Suprapubic skin (tissue), 4 donors: ENCODE results near the gene SPOCK3. TPM values are rescaled to one million over a fixed set of nuclear protein-coding genes. Genes with fewer than 3 reads are reported as not detected.

Experiments used
- DNase-seq, 2 donors: peaks; one replicate each; pipeline ENCODE4 v3.0.0-alpha.2; 2019; ENCODE audit warnings: low spot score in 2 of 2
- H3K27ac ChIP-seq: fragments of 200-600 bp; sonication (generic); one replicate; pipeline ENCODE4 v1.5.1; 2019
- H3K27me3 ChIP-seq: fragments of 200-600 bp; sonication (generic); one replicate; pipeline ENCODE4 v1.5.1; 2019
- H3K36me3 ChIP-seq: fragments of 200-600 bp; sonication (generic); one replicate; pipeline ENCODE4 v1.5.1; 2019
- H3K4me1 ChIP-seq: fragments of 200-600 bp; sonication (generic); one replicate; pipeline ENCODE4 v1.5.1; 2019
- H3K4me3 ChIP-seq: fragments of 200-600 bp; sonication (generic); one replicate; pipeline ENCODE4 v1.5.1; 2019; ENCODE audit warnings: mild to moderate bottlenecking
- H3K9me3 ChIP-seq: fragments of 200-600 bp; sonication (generic); one replicate; pipeline ENCODE4 v1.5.1; 2019
- EP300 ChIP-seq: sonication (generic); formaldehyde crosslinking; IDR thresholded peaks from one replicate; pipeline ENCODE4 v1.6.1; 2017; ENCODE audit warnings: antibody characterized with exemption
- POLR2A ChIP-seq, 2 donors: fragments of 450-650 bp; IDR thresholded peaks; one replicate each; pipeline ENCODE4 v1.6.1; 2017; ENCODE audit warnings: antibody characterized with exemption in 2 of 2, mild to moderate bottlenecking in 2 of 2, moderate library complexity in 2 of 2
- POLR2AphosphoS5 ChIP-seq, 3 donors: sonication (generic); formaldehyde crosslinking; IDR thresholded peaks; one replicate each; pipeline ENCODE4 v1.6.1; 2017; ENCODE audit warnings: antibody characterized with exemption in 3 of 3
- WGBS: methylation state at CpG from one replicate; pipeline ENCODE4 v1.1.5; 2018; 5-methylcytosine and 5-hydroxymethylcytosine counted together
- total RNA-seq, 4 donors: library from RNA; depleted of rRNA; stranded (reverse); fragments of >200 nt; gene quantifications; one replicate each; pipeline ENCODE4 v1.1.0, GENCODE V29; 2016
- TF ChIP-seq, protein P1 (sequence below), 2 donors: fragments of 200-600 bp in 1 of 2; fragments of 450-650 bp in 1 of 2; sonication (generic) in 1 of 2; IDR thresholded peaks; one replicate each; pipeline ENCODE4 v1.5.1; 2016 to 2019; ENCODE audit warnings: antibody characterized with exemption in 2 of 2, mild to moderate bottlenecking in 1 of 2, moderate library complexity in 1 of 2

The SPOCK3 gene
- total RNA-seq, 4 donors from 2014 or later = not detected

DNA sequence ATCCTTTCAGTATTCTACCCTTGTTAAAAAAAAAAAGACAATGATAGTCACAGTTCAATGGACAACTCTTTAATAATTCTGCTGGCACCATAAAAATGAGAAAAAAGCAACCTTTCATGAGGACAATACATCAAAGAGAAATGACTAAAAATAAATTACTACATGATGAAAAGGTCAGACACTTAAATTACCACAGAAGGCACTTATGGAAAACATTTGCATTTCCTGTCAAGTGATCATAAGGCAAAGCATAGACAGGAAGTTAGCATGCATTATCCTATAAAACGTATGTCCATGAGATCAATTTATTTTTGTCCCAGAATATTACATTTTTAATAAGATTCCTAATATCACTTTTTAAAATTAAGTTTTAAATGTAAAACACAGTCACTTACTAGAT lies 303.8 kb downstream of the SPOCK3 start:
- H3K27me3 ChIP-seq = no peaks in the 10 kb centered on the region
- no peaks in the 10 kb centered on the region for H3K36me3 ChIP-seq
- H3K4me3 ChIP-seq = no peak overlapping the region
- no peaks in the 10 kb centered on the region for H3K9me3 ChIP-seq
- no peak overlapping the region for H3K27ac ChIP-seq
- no peaks in the 10 kb centered on the region for H3K4me1 ChIP-seq
- TF ChIP-seq, protein P1, sequence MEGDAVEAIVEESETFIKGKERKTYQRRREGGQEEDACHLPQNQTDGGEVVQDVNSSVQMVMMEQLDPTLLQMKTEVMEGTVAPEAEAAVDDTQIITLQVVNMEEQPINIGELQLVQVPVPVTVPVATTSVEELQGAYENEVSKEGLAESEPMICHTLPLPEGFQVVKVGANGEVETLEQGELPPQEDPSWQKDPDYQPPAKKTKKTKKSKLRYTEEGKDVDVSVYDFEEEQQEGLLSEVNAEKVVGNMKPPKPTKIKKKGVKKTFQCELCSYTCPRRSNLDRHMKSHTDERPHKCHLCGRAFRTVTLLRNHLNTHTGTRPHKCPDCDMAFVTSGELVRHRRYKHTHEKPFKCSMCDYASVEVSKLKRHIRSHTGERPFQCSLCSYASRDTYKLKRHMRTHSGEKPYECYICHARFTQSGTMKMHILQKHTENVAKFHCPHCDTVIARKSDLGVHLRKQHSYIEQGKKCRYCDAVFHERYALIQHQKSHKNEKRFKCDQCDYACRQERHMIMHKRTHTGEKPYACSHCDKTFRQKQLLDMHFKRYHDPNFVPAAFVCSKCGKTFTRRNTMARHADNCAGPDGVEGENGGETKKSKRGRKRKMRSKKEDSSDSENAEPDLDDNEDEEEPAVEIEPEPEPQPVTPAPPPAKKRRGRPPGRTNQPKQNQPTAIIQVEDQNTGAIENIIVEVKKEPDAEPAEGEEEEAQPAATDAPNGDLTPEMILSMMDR (IDR thresholded peaks at IDR 0.05) = no peak
- no peak for TF ChIP-seq EP300
- 29% methylated on average over 1 of the region's 1 CpG for WGBS
- no peak for DNase-seq

DNA sequence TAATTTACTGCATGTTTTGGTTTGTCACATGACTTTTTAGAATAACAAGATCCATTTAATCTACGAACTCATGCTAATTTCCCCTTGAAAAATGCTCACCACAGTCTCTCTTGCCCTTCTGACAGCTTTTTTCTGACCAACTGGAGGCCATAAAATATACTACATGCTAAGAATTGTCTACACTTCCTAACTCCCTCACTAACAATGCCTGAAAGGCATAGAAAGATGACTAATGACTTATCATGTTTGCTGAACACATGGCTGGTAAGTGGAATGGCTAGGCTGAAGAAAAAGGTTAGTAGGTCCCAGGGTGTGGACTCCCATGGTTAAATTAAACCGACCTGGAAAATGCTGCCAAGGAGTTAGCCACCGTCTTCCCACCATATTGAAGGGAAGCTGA lies 309.9 kb downstream of the SPOCK3 start:
- no peaks in the 10 kb centered on the region for H3K27me3 ChIP-seq
- no peaks in the 10 kb centered on the region for H3K9me3 ChIP-seq
- H3K27ac ChIP-seq = no peak overlapping the region
- TF ChIP-seq EP300 (no peak), POLR2AphosphoS5 (IDR thresholded peaks at IDR 0.05) (no peak), POLR2A (IDR thresholded peaks at IDR 0.05) (no peak)
- TF ChIP-seq, protein P1 (IDR thresholded peaks at IDR 0.05) = no peak
- WGBS = 51% methylated on average over 3 of the region's 3 CpGs
- H3K4me3 ChIP-seq = no peak overlapping the region
- no peaks in the 10 kb centered on the region for H3K4me1 ChIP-seq
- DNase-seq = no peak
- no peaks in the 10 kb centered on the region for H3K36me3 ChIP-seq

DNA sequence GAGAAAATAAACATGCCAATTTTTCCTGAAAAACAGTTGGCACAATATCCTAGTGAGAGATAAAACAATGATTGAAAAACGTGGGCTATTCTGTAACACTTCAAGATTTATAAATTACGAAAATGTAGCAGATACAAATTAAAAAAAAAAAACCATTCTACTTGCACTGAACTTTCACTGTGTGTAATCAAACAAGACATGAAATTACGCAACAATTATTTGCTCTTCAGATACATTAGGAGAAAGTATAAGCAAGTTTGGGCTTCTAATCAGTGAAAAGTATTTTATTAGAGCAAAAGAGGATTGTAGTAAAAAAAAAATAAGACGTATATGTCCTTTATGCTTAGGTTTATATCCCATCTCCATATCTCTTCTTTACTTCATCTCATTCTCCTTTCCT lies 320.4 kb downstream of the SPOCK3 start:
- Histone ChIP-seq H3K27ac (no peak overlapping the region), H3K27me3 (no peaks in the 10 kb centered on the region), H3K4me1 (no peaks in the 10 kb centered on the region), H3K9me3 (no peaks in the 10 kb centered on the region), H3K36me3 (no peaks in the 10 kb centered on the region), H3K4me3 (no peak overlapping the region)
- TF ChIP-seq POLR2A (IDR thresholded peaks at IDR 0.05) (no peak), POLR2AphosphoS5 (IDR thresholded peaks at IDR 0.05) (no peak), EP300 (no peak)
- TF ChIP-seq, protein P1 (IDR thresholded peaks at IDR 0.05) = no peak
- 65% methylated on average over 4 of the region's 4 CpGs for WGBS
- DNase-seq = no peak

DNA sequence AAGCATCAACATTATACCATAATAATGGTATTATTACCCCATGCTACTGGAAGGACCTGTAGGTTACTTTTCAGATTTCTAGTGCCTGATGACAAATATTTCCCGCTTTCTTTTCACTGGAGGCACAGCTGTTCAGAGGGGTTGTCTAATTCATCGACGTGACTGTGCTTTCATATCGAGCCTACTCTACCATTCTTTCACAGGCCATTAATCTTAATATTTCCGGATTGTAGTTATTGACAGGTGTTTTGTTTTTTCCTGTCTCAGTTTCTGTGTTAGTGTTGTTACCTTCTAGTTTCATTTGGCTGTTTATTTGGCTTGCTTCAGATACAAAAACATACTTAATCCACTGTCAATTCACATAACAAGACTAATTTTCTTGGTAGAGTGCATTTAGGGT lies 330.9 kb downstream of the SPOCK3 start:
- WGBS = 81% methylated on average over 5 of the region's 5 CpGs
- TF ChIP-seq POLR2AphosphoS5 (IDR thresholded peaks at IDR 0.05) = no peak
- TF ChIP-seq POLR2A (IDR thresholded peaks at IDR 0.05) = no peak
- TF ChIP-seq, protein P1 (IDR thresholded peaks at IDR 0.05) = no peak
- no peak for TF ChIP-seq EP300
- no peaks in the 10 kb centered on the region for H3K36me3 ChIP-seq
- no peaks in the 10 kb centered on the region for H3K4me1 ChIP-seq
- H3K27ac ChIP-seq = no peak overlapping the region
- H3K27me3 ChIP-seq = no peaks in the 10 kb centered on the region
- no peaks in the 10 kb centered on the region for H3K9me3 ChIP-seq
- DNase-seq = no peak
- no peak overlapping the region for H3K4me3 ChIP-seq

DNA sequence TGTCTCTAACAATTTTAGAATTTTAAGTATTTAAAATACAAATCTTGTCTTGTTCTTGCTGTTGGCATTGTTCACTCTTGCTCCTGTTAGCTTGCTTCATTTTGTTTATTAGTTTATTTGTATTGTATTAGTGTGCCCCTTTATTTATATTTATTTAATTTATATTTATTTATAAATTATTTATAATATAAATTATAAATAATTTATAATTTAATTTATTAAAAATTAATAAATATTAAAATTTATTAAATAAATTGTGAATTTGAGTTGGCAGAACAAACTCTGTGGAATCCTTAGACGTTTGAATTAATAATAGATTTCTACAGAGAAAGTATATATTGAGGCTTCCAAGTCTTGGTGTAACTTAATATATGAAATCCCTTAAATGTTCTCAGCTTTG lies 331.4 kb downstream of the SPOCK3 start:
- Histone ChIP-seq H3K27ac (no peak overlapping the region), H3K9me3 (no peaks in the 10 kb centered on the region), H3K4me1 (no peaks in the 10 kb centered on the region), H3K27me3 (no peaks in the 10 kb centered on the region), H3K4me3 (no peak overlapping the region), H3K36me3 (no peaks in the 10 kb centered on the region)
- TF ChIP-seq, protein P1 (IDR thresholded peaks at IDR 0.05) = no peak
- TF ChIP-seq POLR2A (IDR thresholded peaks at IDR 0.05) (no peak), POLR2AphosphoS5 (IDR thresholded peaks at IDR 0.05) (no peak), EP300 (no peak)
- 63% methylated on average over 1 of the region's 1 CpG for WGBS
- no peak for DNase-seq
